Measurements from ENCODE around the gene HIVEP3.
"Not testable (repeated sequence)": the region's sequence is repeated elsewhere in the genome, so short reads cannot be mapped to it uniquely, and the experiment has no call there.

HIVEP3 gene

GRCh38 chr1:41572224-41572623 lies 346.5 kb downstream of the HIVEP3 start:
- no peak for DNase-seq

- DNase-seq, result no peak
These were observed 347.7 kb downstream of the HIVEP3 start for GRCh38 chr1:41571041-41571440.

GRCh38 chr1:41568204-41568603 lies 350.5 kb downstream of the HIVEP3 start:
- DNase-seq, result no peak

GRCh38 chr1:41566969-41567368 lies 351.8 kb downstream of the HIVEP3 start:
- no peak for DNase-seq

- no peak for DNase-seq
These were observed 352.3 kb downstream of the HIVEP3 start for GRCh38 chr1:41566274-41566885.

- DNase-seq, result peak; percentile 58
These were observed 353.8 kb downstream of the HIVEP3 start for GRCh38 chr1:41564741-41565475.

GRCh38 chr1:41562328-41562727 lies 356.4 kb downstream of the HIVEP3 start:
- no peak for DNase-seq

- DNase-seq, result no peak
These were observed 357.8 kb downstream of the HIVEP3 start for GRCh38 chr1:41560931-41561330.

- no peak for DNase-seq
These were observed 358.2 kb downstream of the HIVEP3 start for GRCh38 chr1:41560496-41560895.

- DNase-seq, result no peak
These were observed 359.4 kb downstream of the HIVEP3 start for GRCh38 chr1:41559331-41559730.

- no peak for DNase-seq
These were observed 360.0 kb downstream of the HIVEP3 start for GRCh38 chr1:41558761-41559171.

GRCh38 chr1:41557751-41558455 lies 360.8 kb downstream of the HIVEP3 start:
- no peak for DNase-seq

GRCh38 chr1:41554746-41555145 lies 364.0 kb downstream of the HIVEP3 start:
- DNase-seq, result not testable (repeated sequence)

- DNase-seq, result peak; percentile 34
These were observed 370.8 kb downstream of the HIVEP3 start for GRCh38 chr1:41547781-41548560.

GRCh38 chr1:41547336-41547735 lies 371.4 kb downstream of the HIVEP3 start:
- no peak for DNase-seq

- no peak for DNase-seq
These were observed 371.9 kb downstream of the HIVEP3 start for GRCh38 chr1:41546833-41547135.

GRCh38 chr1:41545996-41546832 lies 372.5 kb downstream of the HIVEP3 start:
- DNase-seq, result peak; percentile 11

- DNase-seq, result no peak
These were observed 376.4 kb downstream of the HIVEP3 start for GRCh38 chr1:41542196-41542930.

GRCh38 chr1:41541592-41541952 lies 377.1 kb downstream of the HIVEP3 start:
- no peak for DNase-seq

- peak; percentile 72 for DNase-seq
These were observed 377.7 kb downstream of the HIVEP3 start for GRCh38 chr1:41540886-41541591.

GRCh38 chr1:41539999-41540398 lies 378.7 kb downstream of the HIVEP3 start:
- no peak for DNase-seq
